Bronchial epithelial cell (primary cell): ENCODE measurements around the gene OCIAD2. TPM values are rescaled to one million over a fixed set of nuclear protein-coding genes. Genes with fewer than 3 reads are reported as not detected.
A peak's percentile ranks its signal among the peaks of the same experiment; 100 is the strongest.

Experiments
- DNase-seq: peaks from one replicate; pipeline ENCODE4 v3.0.0-alpha.2; 2010; ENCODE audit warnings: low read depth
- FAIRE-seq: peaks from 2 replicates; lab custom pipeline; 2011; peaks lifted over from hg19 to GRCh38; lab: Jason Lieb, UNC
- H3K27me3 ChIP-seq: 2 replicates; pipeline ENCODE4 v1.5.1; 2011; ENCODE audit warnings: low read length; ENCODE audit not compliant: control insufficient read depth, insufficient read depth
- H3K36me3 ChIP-seq: 2 replicates; pipeline ENCODE4 v1.5.1; 2011; ENCODE audit warnings: low read length; ENCODE audit not compliant: control insufficient read depth, insufficient read depth
- H3K4me3 ChIP-seq: 2 replicates; pipeline ENCODE4 v1.5.1; 2011; ENCODE audit warnings: mild to moderate bottlenecking, low read depth, low read length, control low read depth
- total RNA-seq: library from RNA; depleted of rRNA; stranded (reverse); fragments of >200 nt; gene quantifications from 2 replicates; pipeline ENCODE4 v1.2.1, GENCODE V29; 2014
- TF ChIP-seq, protein P1 (sequence below): IDR thresholded peaks from 2 replicates; pipeline ENCODE4 v1.5.1; 2011; ENCODE audit warnings: mild to moderate bottlenecking, moderate library complexity, low read length, control low read depth, inconsistent platforms; ENCODE audit not compliant: insufficient read depth, severe bottlenecking

Gene OCIAD2
- total RNA-seq, 1 donor from 2014 or later, result 162 TPM

DNA sequence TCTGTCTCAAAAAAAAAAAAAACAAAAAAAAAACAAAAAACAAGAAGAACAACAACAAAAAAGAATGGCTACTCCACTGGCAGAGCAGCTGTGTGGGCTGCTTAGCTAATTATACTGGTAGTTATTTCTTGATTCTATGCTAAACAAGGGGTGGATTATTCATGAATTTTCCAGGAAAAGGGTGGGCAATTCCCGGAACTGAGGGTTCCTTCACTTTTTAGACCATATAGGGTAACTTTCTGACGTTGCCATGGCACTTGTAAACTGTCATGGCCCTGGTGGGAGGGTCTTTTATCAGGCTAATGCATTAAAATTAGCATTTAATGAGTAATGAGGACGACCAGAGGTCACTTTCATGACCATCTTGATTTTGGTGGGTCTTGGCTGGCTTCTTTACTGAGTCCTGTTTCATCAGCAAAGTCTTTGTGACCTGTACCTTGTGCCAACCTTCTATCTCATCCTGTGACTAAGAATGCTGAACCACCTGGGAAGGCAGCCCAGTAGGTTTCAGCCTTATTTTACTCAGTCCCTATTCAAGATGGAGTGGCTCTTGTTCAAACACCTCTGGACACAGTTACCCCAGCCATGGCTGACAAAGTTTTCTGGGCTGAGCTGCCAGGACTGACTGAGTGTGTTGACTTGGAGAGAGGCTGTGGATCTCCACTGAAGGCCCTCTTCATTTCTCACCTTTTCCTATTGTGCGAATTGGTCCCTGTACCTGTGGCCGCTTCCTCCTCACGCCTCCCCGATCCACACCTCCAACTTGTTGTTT lies 1.3 kb upstream of the OCIAD2 start:
- no peaks in the 10 kb centered on the region for H3K27me3 ChIP-seq
- H3K4me3 ChIP-seq, result no peak overlapping the region
- TF ChIP-seq, protein P1, sequence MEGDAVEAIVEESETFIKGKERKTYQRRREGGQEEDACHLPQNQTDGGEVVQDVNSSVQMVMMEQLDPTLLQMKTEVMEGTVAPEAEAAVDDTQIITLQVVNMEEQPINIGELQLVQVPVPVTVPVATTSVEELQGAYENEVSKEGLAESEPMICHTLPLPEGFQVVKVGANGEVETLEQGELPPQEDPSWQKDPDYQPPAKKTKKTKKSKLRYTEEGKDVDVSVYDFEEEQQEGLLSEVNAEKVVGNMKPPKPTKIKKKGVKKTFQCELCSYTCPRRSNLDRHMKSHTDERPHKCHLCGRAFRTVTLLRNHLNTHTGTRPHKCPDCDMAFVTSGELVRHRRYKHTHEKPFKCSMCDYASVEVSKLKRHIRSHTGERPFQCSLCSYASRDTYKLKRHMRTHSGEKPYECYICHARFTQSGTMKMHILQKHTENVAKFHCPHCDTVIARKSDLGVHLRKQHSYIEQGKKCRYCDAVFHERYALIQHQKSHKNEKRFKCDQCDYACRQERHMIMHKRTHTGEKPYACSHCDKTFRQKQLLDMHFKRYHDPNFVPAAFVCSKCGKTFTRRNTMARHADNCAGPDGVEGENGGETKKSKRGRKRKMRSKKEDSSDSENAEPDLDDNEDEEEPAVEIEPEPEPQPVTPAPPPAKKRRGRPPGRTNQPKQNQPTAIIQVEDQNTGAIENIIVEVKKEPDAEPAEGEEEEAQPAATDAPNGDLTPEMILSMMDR, result no peak
- peak; percentile 29 for DNase-seq
- peaks cover 3% of the 10 kb centered on the region for H3K36me3 ChIP-seq
- no peak for FAIRE-seq

DNA sequence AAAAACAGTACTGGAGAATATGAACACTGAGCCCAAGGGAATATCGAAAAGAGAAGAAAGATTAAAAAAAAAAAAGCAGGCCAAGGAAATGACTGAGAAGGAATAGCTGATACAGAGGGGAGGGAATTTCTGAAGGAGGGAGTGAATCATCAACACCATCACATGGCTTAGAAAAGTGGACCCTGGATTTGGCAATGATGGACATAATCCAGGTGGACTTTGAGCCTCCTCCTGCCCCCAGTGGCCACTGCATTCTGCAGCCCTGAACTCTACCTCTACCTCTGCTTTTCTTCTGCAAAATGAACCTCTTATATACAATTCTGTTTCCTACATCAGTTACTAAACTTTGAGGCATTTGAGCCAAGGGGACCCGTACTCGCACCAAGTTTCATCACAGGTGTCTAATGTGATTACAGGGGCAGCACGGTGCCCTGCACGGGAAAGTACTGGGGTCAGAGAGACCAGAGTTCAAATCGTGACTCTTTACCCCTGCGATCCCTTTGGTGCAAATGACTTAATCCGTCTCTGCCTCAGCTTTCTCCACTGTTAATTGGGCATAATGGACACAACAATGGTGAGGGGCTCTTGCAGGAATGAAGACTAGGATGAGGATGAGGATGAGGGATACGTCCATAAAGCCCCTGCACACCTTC lies 1.1 kb downstream of the OCIAD2 start:
- TF ChIP-seq, protein P1, result peak; percentile 11
- DNase-seq, result peak; percentile 74
- no peak for FAIRE-seq
- H3K4me3 ChIP-seq, result peak overlapping the region; percentile 64
- H3K36me3 ChIP-seq, result peaks cover 10% of the 10 kb centered on the region
- H3K27me3 ChIP-seq, result no peaks in the 10 kb centered on the region

DNA sequence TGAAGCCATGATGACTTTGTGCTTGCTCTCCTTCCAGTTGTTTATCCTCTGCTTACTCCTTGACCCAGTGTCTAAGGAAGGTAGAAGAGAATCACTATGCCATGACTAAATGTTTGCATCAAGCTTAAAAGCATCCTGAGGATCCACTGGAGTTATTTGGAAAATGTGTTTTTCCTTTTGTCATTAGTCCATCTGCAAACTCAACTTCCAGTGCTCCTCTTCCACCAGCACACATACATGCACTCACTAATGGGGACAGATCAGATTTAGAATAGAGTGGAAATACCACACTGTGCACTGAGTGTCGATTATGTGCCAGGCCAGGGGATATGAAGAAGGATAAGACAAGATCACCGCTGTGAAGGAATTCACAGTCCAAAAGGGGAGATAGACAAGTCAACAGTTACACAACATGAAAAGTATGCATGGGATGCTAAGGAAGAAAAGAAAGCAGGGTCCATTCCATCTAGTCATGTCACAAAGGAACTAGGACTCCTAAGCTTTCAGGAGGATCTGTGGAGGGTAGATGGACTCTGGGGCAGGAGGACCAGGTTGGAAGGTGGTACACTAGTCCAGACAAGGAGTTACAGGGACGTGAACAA lies 1.9 kb downstream of the OCIAD2 start:
- Histone ChIP-seq H3K36me3 (peaks cover 12% of the 10 kb centered on the region), H3K4me3 (no peak overlapping the region), H3K27me3 (no peaks in the 10 kb centered on the region)
- no peak for DNase-seq
- no peak for FAIRE-seq
- TF ChIP-seq, protein P1, result no peak

DNA sequence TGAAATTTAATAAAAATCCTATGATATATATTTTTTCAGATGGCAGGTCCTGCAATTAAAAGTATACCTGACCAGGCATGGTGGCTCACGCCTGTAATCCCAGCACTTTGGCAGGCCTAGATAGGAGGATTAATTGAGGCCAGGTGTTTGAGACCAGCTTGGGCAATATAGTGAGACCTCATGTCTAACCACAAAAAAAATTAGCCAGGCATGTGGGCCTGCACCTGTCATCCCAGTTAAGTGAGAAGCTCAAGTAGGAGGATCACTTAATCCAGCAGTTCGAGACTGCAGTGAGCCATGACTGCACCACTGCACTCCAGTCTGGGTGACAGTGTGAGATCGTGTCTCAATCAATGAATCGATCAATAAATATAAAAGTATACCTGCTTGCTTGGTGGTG lies 2.5 kb downstream of the OCIAD2 start:
- DNase-seq, result no peak
- Histone ChIP-seq H3K27me3 (no peaks in the 10 kb centered on the region), H3K36me3 (peaks cover 12% of the 10 kb centered on the region), H3K4me3 (no peak overlapping the region)
- FAIRE-seq, result no peak
- TF ChIP-seq, protein P1, result no peak

DNA sequence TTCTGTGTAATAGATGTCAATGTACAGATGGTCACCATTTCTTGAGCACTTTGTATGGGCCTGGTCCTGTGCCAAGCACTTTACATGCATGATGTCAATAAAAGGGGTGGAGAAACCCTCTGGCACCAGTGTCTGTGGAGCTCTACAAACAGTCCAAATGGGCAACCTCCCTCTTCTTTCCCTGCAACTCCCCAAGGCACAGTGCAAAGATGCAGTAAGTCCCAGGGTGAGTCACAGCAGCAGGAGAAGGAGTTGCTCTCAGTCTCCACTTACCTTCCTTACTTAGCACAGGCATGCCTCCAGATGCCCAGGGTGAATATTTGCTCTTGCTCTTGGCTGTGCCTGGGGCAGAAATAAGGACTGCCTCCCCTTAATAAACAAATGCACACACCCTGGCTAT lies 4.3 kb downstream of the OCIAD2 start:
- FAIRE-seq, result no peak
- TF ChIP-seq, protein P1, result no peak

More for the DNA sequence above, 4.3 kb downstream of the OCIAD2 start:
- DNase-seq, result peak; percentile 77
- Histone ChIP-seq H3K36me3 (peaks cover 14% of the 10 kb centered on the region), H3K4me3 (no peak overlapping the region), H3K27me3 (no peaks in the 10 kb centered on the region)
